HepG2 (cell line): ENCODE measurements around the gene OSM. TPM values are rescaled to one million over a fixed set of nuclear protein-coding genes. Genes with fewer than 3 reads are reported as not detected.
A peak's percentile ranks its signal among the peaks of the same experiment; 100 is the strongest.

Source experiments
- HNRNPLL ChIP-seq: fragments of 200-400 bp; formaldehyde crosslinking; IDR thresholded peaks from 2 replicates; pipeline ENCODE4 v1.6.1; 2017; ENCODE audit warnings: mild to moderate bottlenecking, low read depth, low read length; ENCODE audit not compliant: poor library complexity, severe bottlenecking
- MED1 ChIP-seq: sonication (generic); formaldehyde crosslinking; IDR thresholded peaks from 2 replicates; pipeline ENCODE4 v1.4.0; 2020; ENCODE audit warnings: missing genetic modification reagents
- MEIS1 ChIP-seq: sonication (generic); formaldehyde crosslinking; IDR thresholded peaks from 2 replicates; pipeline ENCODE4 v1.9.0; 2021; ENCODE audit warnings: mild to moderate bottlenecking, missing genetic modification reagents, moderate library complexity, borderline replicate concordance
- NR2F6 ChIP-seq, 2 experiments: IDR thresholded peaks; 2 replicates each; pipeline ENCODE4 v1.6.1; 2016; ENCODE audit warnings: antibody characterized with exemption in 1 of 2, mild to moderate bottlenecking in 1 of 2
- RARA ChIP-seq: IDR thresholded peaks from 2 replicates; pipeline ENCODE4 v1.6.1; 2016; ENCODE audit warnings: missing genetic modification reagents, missing compliant biosample characterization
- TFAP4 ChIP-seq: sonication (generic); IDR thresholded peaks from 2 replicates; pipeline ENCODE4 v1.6.1; 2016; ENCODE audit warnings: low read depth, borderline replicate concordance
- U2AF1 ChIP-seq: fragments of 200-400 bp; formaldehyde crosslinking; optimal IDR thresholded peaks from 2 replicates; pipeline ENCODE3; 2017; ENCODE audit warnings: mild to moderate bottlenecking, low read depth, low read length
- ZNF263 ChIP-seq: sonication (generic); formaldehyde crosslinking; IDR thresholded peaks from 2 replicates; pipeline ENCODE4 v1.4.0; 2020; ENCODE audit warnings: missing genetic modification reagents
- ZNF761 ChIP-seq: sonication (generic); formaldehyde crosslinking; conservative IDR thresholded peaks from 2 replicates; pipeline ENCODE4 v1.4.0; 2020; ENCODE audit warnings: mild to moderate bottlenecking, missing genetic modification reagents
- polyA plus RNA-seq, 8 experiments: library from polyadenylated mRNA; depleted of rRNA in 3 of 8; stranded (reverse) in 7 of 8; unstranded in 1 of 8; fragments of >200 nt; fragmentation: Illumina TruSeq in 4 of 8; extraction: Trizol in 4 of 8; gene quantifications; 2 replicates each; pipeline versions ENCODE4 v1.2.1 to v1.2.3, GENCODE V29; 2011 to 2016; ENCODE audit warnings: low read depth in 4 of 8, missing spikeins in 1 of 8, mixed read lengths in 1 of 8; ENCODE audit not compliant: insufficient read depth in 1 of 8
- total RNA-seq, 5 experiments: library from RNA; depleted of rRNA; stranded (reverse); fragments of >200 nt; fragmentation: Illumina TruSeq; extraction: Trizol; gene quantifications; 2 replicates each; pipeline ENCODE4 v1.2.3, GENCODE V29; 2016; ENCODE audit warnings: low read depth in 1 of 5
- TF ChIP-seq, protein P1 (sequence below), 2 experiments: sonication (generic) in 1 of 2; formaldehyde crosslinking in 1 of 2; IDR thresholded peaks; 2 replicates each; pipeline versions ENCODE4 v1.4.0 to v1.6.1; 2016 to 2020; ENCODE audit warnings: borderline replicate concordance in 1 of 2, low read depth in 1 of 2, mild to moderate bottlenecking in 1 of 2, missing genetic modification reagents in 1 of 2
- TF ChIP-seq, protein P2 (sequence below): sonication (generic); formaldehyde crosslinking; IDR thresholded peaks from 2 replicates; pipeline ENCODE4 v1.9.0; 2022; ENCODE audit warnings: missing genetic modification reagents, mild to moderate bottlenecking, borderline replicate concordance
- TF ChIP-seq, protein P3 (sequence below): sonication (generic); formaldehyde crosslinking; IDR thresholded peaks from 2 replicates; pipeline ENCODE4; 2020; ENCODE audit warnings: missing genetic modification reagents, mild to moderate bottlenecking, borderline replicate concordance
- TF ChIP-seq, protein P4 (sequence below): sonication (generic); formaldehyde crosslinking; IDR thresholded peaks from 2 replicates; pipeline ENCODE4 v1.4.0; 2020; ENCODE audit warnings: missing genetic modification reagents

The OSM gene
- total and polyA plus RNA-seq, 2 of the 13 experiments (the other 11 are each of a cell fraction or from before 2014, with no cell fraction given): not detected

DNA sequence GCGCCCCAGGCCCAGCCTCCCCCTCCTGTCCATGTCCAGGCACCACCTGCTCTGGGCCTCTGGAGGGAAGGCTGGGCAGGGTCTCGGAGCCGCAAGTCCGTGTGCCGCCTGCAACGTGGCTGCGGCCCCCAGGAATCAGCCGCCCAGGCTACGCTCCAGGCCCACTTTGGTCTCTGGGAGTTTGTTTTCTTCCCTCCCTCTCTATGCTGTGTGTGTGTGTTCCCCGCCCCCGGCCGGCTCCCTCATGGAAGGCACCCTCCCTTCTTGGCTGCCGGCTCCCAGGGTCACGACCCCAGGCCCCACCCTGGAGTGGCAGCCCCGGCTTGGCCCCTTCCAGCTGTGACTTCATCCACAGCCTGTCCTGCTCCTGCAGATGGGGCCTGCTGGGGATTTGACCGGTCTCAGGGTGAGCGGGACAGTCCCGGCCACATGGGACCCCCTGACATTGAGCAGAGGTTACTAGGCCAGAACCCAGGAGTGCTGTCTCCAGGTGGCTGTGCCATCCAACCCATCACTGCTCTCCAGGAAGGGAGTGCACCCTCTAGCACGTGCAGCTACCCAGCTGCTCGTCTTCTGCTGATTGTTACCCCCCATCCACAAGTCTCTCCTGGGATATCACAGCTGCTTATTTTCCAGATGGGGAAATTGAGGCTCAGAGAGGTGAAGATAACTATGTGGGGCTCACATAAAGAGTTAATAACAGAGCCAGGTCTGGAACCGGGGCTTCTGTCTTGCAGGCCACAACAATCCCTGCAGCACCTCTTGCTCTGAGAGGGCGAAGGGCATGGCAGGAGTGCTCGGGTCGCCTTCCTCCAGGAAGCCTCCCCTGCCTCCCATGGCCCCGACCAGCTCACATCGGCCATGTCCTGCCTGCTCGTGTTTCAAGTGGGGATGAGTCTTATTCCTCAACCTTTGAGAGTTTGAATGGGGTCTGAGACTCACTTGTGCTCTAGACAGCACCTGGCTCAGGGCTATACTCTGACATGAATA is 17.3 kb downstream of the OSM start (continued):
- TF ChIP-seq, protein P1, sequence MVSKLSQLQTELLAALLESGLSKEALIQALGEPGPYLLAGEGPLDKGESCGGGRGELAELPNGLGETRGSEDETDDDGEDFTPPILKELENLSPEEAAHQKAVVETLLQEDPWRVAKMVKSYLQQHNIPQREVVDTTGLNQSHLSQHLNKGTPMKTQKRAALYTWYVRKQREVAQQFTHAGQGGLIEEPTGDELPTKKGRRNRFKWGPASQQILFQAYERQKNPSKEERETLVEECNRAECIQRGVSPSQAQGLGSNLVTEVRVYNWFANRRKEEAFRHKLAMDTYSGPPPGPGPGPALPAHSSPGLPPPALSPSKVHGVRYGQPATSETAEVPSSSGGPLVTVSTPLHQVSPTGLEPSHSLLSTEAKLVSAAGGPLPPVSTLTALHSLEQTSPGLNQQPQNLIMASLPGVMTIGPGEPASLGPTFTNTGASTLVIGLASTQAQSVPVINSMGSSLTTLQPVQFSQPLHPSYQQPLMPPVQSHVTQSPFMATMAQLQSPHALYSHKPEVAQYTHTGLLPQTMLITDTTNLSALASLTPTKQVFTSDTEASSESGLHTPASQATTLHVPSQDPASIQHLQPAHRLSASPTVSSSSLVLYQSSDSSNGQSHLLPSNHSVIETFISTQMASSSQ (IDR thresholded peaks at IDR 0.05; ENCODE audit: low read depth): no peak
- TF ChIP-seq, protein P1 (CRISPR knock-in tag; IDR thresholded peaks at IDR 0.05; ENCODE audit: borderline replicate concordance): 0 out of 2 replicates have a peak, but pooled peaks have one; percentile 32
- peak; percentile 79; the same call in 1 of the 2 replicates for TF ChIP-seq MEIS1 (CRISPR knock-in tag)
- TF ChIP-seq MED1: no peak
- TF ChIP-seq, protein P2, sequence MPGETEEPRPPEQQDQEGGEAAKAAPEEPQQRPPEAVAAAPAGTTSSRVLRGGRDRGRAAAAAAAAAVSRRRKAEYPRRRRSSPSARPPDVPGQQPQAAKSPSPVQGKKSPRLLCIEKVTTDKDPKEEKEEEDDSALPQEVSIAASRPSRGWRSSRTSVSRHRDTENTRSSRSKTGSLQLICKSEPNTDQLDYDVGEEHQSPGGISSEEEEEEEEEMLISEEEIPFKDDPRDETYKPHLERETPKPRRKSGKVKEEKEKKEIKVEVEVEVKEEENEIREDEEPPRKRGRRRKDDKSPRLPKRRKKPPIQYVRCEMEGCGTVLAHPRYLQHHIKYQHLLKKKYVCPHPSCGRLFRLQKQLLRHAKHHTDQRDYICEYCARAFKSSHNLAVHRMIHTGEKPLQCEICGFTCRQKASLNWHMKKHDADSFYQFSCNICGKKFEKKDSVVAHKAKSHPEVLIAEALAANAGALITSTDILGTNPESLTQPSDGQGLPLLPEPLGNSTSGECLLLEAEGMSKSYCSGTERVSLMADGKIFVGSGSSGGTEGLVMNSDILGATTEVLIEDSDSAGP (CRISPR knock-in tag): peak; percentile 51; the same call in 1 of the 2 replicates
- TF ChIP-seq ZNF263 (CRISPR knock-in tag): peak; percentile 26; the same call in 1 of the 2 replicates
- TF ChIP-seq ZNF761 (CRISPR knock-in tag): 0 out of 2 replicates have a peak, but pooled peaks have one; percentile 41
- peak; percentile 23 for TF ChIP-seq U2AF1
- TF ChIP-seq, protein P3, sequence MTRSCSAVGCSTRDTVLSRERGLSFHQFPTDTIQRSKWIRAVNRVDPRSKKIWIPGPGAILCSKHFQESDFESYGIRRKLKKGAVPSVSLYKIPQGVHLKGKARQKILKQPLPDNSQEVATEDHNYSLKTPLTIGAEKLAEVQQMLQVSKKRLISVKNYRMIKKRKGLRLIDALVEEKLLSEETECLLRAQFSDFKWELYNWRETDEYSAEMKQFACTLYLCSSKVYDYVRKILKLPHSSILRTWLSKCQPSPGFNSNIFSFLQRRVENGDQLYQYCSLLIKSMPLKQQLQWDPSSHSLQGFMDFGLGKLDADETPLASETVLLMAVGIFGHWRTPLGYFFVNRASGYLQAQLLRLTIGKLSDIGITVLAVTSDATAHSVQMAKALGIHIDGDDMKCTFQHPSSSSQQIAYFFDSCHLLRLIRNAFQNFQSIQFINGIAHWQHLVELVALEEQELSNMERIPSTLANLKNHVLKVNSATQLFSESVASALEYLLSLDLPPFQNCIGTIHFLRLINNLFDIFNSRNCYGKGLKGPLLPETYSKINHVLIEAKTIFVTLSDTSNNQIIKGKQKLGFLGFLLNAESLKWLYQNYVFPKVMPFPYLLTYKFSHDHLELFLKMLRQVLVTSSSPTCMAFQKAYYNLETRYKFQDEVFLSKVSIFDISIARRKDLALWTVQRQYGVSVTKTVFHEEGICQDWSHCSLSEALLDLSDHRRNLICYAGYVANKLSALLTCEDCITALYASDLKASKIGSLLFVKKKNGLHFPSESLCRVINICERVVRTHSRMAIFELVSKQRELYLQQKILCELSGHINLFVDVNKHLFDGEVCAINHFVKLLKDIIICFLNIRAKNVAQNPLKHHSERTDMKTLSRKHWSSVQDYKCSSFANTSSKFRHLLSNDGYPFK: peak; percentile 54; the same call in 1 of the 2 replicates
- TF ChIP-seq HNRNPLL: peak; percentile 30
- TF ChIP-seq RARA (CRISPR knock-in tag): peak; percentile 67
- TF ChIP-seq NR2F6 (IDR thresholded peaks at IDR 0.05): peak; percentile 78
- TF ChIP-seq NR2F6 (CRISPR knock-in tag; IDR thresholded peaks at IDR 0.05): peak; percentile 87
- TF ChIP-seq, protein P4, sequence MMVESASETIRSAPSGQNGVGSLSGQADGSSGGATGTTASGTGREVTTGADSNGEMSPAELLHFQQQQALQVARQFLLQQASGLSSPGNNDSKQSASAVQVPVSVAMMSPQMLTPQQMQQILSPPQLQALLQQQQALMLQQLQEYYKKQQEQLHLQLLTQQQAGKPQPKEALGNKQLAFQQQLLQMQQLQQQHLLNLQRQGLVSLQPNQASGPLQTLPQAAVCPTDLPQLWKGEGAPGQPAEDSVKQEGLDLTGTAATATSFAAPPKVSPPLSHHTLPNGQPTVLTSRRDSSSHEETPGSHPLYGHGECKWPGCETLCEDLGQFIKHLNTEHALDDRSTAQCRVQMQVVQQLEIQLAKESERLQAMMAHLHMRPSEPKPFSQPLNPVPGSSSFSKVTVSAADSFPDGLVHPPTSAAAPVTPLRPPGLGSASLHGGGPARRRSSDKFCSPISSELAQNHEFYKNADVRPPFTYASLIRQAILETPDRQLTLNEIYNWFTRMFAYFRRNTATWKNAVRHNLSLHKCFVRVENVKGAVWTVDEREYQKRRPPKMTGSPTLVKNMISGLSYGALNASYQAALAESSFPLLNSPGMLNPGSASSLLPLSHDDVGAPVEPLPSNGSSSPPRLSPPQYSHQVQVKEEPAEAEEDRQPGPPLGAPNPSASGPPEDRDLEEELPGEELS: peak; percentile 17; the same call in 1 of the 2 replicates
- 0 out of 2 replicates have a peak, but pooled peaks have one; percentile 18 for TF ChIP-seq TFAP4
